Measurements from ENCODE around the gene EML6. TPM values are rescaled to one million over a fixed set of nuclear protein-coding genes. Genes with fewer than 3 reads are reported as not detected.

The EML6 gene
- total RNA-seq, 1 experiment from 2014 or later: 6.6 TPM

DNA sequence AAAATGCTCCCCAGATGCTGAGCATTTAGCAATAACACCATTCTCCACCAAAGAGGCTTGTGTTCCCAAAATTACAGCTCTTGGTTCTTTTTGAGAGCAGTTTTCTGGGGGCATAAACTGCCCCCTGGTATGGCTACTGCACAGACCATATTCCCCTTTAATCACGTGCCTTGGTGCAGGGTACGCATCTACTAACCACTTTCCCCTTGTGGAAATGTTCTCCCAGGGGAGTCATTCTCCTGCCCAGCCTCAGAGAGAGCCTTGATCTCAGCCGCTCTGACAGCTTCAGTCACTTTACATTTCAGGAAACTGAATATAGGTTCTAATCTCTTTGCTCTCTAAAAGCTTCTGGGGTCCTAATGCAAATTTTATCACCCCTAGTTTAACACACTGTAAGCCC is 44.7 kb upstream of the EML6 start:
- DNase-seq (ENCODE audit: low read depth, low spot score): no peak
- Histone ChIP-seq H3K9ac (ENCODE audit: low read length) (no peak overlapping the region), H4K20me1 (ENCODE audit: insufficient read depth) (no peaks in the 10 kb centered on the region), H3K4me2 (ENCODE audit: low read length) (no peak overlapping the region), H3K9me2 (ENCODE audit: insufficient read depth) (no peaks in the 10 kb centered on the region), H3K9me3 (ENCODE audit: control insufficient read depth in 1 of 2, insufficient read depth in 1 of 2, low read depth in 1 of 2, low read length in 2 of 2) (no peaks in the 10 kb centered on the region), H2AFZ (ENCODE audit: low read depth, low read length, poor library complexity, severe bottlenecking) (no peak overlapping the region), H3K79me2 (ENCODE audit: insufficient read depth, low read length) (no peaks in the 10 kb centered on the region), H3K27ac (ENCODE audit: low read depth, low read length) (no peak overlapping the region), H3K4me3 (replicated peaks in 1 of 2; ENCODE audit: low read depth in 1 of 2, low read length in 2 of 2) (no peak overlapping the region), H3K27me3 (ENCODE audit: insufficient read depth, low read length) (no peaks in the 10 kb centered on the region), H3K4me1 (ENCODE audit: control insufficient read depth in 1 of 2, insufficient read depth in 2 of 2, low read length in 2 of 2) (no peaks in the 10 kb centered on the region), H3K36me3 (ENCODE audit: control insufficient read depth in 1 of 2, insufficient read depth in 2 of 2, low read length in 2 of 2) (no peaks in the 10 kb centered on the region)
- no peak for ATAC-seq
- intact Hi-C loops (cut with micrococcal nuclease): no loop called here
- TF ChIP-seq CBX3 (IDR thresholded peaks at IDR 0.05; ENCODE audit: low read depth) (no peak), ZFX (IDR thresholded peaks at IDR 0.05) (no peak), RAD21 (IDR thresholded peaks at IDR 0.05; ENCODE audit: low read depth) (no peak), SP1 (IDR thresholded peaks at IDR 0.05; ENCODE audit: low read depth) (no peak), JUND (IDR thresholded peaks at IDR 0.05) (no peak), FOSL1 (IDR thresholded peaks at IDR 0.05; ENCODE audit: low read depth) (no peak), SRF (IDR thresholded peaks at IDR 0.05; ENCODE audit: low read depth) (no peak), EGR1 (IDR thresholded peaks at IDR 0.05; ENCODE audit: low read depth) (no peak), POLR2A (IDR thresholded peaks at IDR 0.05; ENCODE audit: borderline replicate concordance, extremely low read depth, insufficient read depth, insufficient read length) (no peak), ZBTB33 (IDR thresholded peaks at IDR 0.05; ENCODE audit: extremely low read depth, insufficient replicate concordance, low read length) (no peak), SIN3A (IDR thresholded peaks at IDR 0.05; ENCODE audit: low read depth) (no peak)
- ChIA-PET CTCF (interaction anchor here (4.5 kb wide), 1 partner anchor 13 kb away, joined by 30 read pairs; no protein-coding TSS in a partner anchor), RAD21 (ENCODE audit: low non-redundant PET in 1 of 2, low total read pairs in 2 of 2, uncharacterized antibody in 2 of 2, unreplicated experiment in 2 of 2) (no interaction called here), POLR2A (no interaction called here)
- BruUV-seq (replicated peaks): no TSS peak

Data from HCT116 (cell line).